ENCODE data around the gene ODF2. TPM values are rescaled to one million over a fixed set of nuclear protein-coding genes. Genes with fewer than 3 reads are reported as not detected.

The ODF2 gene
- polyA plus RNA-seq, 1 of the 3 experiments (the other 2 are of a cell fraction), result 35.7 TPM

- H3K36me3 ChIP-seq (replicated peaks in 1 of 2; ENCODE audit: control insufficient read depth in 1 of 2, insufficient read depth in 2 of 2, low read length in 1 of 2), result peaks cover 23 to 24% of the 10 kb centered on the region in 2 experiments
- no peak for DNase-seq
- H3K9ac ChIP-seq, result no peak overlapping the region
- no peak overlapping the region for H3K27ac ChIP-seq (ENCODE audit: low read depth in 2 of 2, low read length in 1 of 2)
- H4K20me1 ChIP-seq (ENCODE audit: insufficient read depth), result no peaks in the 10 kb centered on the region
- H3F3A ChIP-seq (replicated peaks; ENCODE audit: insufficient read depth), result peaks cover 3% of the 10 kb centered on the region
- H3K4me3 ChIP-seq (ENCODE audit: low read depth in 2 of 2, low read length in 1 of 2), result no peak overlapping the region
- H3K4me2 ChIP-seq, result no peak overlapping the region
- H3K4me1 ChIP-seq (ENCODE audit: control insufficient read depth in 1 of 2, insufficient read depth in 2 of 2, low read depth in 1 of 2, low read length in 1 of 2), result no peaks in the 10 kb centered on the region
- no peak overlapping the region for H2AFZ ChIP-seq (ENCODE audit: low read depth)
- no peaks in the 10 kb centered on the region for H3K9me3 ChIP-seq
- ChIA-PET CTCF (no interaction called here), POLR2A (no interaction called here)
- H3K27me3 ChIP-seq (ENCODE audit: insufficient read depth), result no peaks in the 10 kb centered on the region
- WGBS (ENCODE audit: low lambda C conversion rate), result 97% methylated on average over 7 of the region's 7 CpGs
- no peaks in the 10 kb centered on the region for H3K79me2 ChIP-seq (ENCODE audit: insufficient read depth)
- TF ChIP-seq TAF1 (IDR thresholded peaks at IDR 0.05; ENCODE audit: borderline replicate concordance, low read depth, low read length), result no peak
- TF ChIP-seq, protein P1, sequence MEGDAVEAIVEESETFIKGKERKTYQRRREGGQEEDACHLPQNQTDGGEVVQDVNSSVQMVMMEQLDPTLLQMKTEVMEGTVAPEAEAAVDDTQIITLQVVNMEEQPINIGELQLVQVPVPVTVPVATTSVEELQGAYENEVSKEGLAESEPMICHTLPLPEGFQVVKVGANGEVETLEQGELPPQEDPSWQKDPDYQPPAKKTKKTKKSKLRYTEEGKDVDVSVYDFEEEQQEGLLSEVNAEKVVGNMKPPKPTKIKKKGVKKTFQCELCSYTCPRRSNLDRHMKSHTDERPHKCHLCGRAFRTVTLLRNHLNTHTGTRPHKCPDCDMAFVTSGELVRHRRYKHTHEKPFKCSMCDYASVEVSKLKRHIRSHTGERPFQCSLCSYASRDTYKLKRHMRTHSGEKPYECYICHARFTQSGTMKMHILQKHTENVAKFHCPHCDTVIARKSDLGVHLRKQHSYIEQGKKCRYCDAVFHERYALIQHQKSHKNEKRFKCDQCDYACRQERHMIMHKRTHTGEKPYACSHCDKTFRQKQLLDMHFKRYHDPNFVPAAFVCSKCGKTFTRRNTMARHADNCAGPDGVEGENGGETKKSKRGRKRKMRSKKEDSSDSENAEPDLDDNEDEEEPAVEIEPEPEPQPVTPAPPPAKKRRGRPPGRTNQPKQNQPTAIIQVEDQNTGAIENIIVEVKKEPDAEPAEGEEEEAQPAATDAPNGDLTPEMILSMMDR (IDR thresholded peaks at IDR 0.05), result no peak
- no peaks in the 10 kb centered on the region for H3K9me2 ChIP-seq
These were observed 20.1 kb downstream of the ODF2 start for GRCh38 chr9:128475867-128476266.

GRCh38 chr9:128479262-128479661 is 23.5 kb downstream of the ODF2 start:
- peaks cover 3% of the 10 kb centered on the region for H3F3A ChIP-seq (replicated peaks; ENCODE audit: insufficient read depth)
- no peak for DNase-seq
- H3K27ac ChIP-seq (ENCODE audit: low read depth in 2 of 2, low read length in 1 of 2), result no peak overlapping the region
- POLR2A ChIA-PET, result no interaction called here
- no peak overlapping the region for H3K4me2 ChIP-seq
- H3K79me2 ChIP-seq (ENCODE audit: insufficient read depth), result no peaks in the 10 kb centered on the region
- no peaks in the 10 kb centered on the region for H3K9me2 ChIP-seq
- no peaks in the 10 kb centered on the region for H3K9me3 ChIP-seq
- no peaks in the 10 kb centered on the region for H3K4me1 ChIP-seq (ENCODE audit: control insufficient read depth in 1 of 2, insufficient read depth in 2 of 2, low read depth in 1 of 2, low read length in 1 of 2)
- no peaks in the 10 kb centered on the region for H4K20me1 ChIP-seq (ENCODE audit: insufficient read depth)
- no peak overlapping the region for H2AFZ ChIP-seq (ENCODE audit: low read depth)
- CTCF ChIA-PET, result no interaction called here
- H3K4me3 ChIP-seq (ENCODE audit: low read depth in 2 of 2, low read length in 1 of 2), result no peak overlapping the region
- WGBS (ENCODE audit: low lambda C conversion rate), result 92% methylated on average over 1 of the region's 1 CpG
- no peak overlapping the region for H3K9ac ChIP-seq
- TF ChIP-seq CHD2 (IDR thresholded peaks at IDR 0.05; ENCODE audit: low read length, partially characterized antibody) (no peak), MAX (IDR thresholded peaks at IDR 0.05; ENCODE audit: low read depth) (no peak)
- TF ChIP-seq, protein P2, sequence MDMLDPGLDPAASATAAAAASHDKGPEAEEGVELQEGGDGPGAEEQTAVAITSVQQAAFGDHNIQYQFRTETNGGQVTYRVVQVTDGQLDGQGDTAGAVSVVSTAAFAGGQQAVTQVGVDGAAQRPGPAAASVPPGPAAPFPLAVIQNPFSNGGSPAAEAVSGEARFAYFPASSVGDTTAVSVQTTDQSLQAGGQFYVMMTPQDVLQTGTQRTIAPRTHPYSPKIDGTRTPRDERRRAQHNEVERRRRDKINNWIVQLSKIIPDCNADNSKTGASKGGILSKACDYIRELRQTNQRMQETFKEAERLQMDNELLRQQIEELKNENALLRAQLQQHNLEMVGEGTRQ (IDR thresholded peaks at IDR 0.05; ENCODE audit: borderline replicate concordance, low read depth, low read length), result no peak
- TF ChIP-seq, protein P3, sequence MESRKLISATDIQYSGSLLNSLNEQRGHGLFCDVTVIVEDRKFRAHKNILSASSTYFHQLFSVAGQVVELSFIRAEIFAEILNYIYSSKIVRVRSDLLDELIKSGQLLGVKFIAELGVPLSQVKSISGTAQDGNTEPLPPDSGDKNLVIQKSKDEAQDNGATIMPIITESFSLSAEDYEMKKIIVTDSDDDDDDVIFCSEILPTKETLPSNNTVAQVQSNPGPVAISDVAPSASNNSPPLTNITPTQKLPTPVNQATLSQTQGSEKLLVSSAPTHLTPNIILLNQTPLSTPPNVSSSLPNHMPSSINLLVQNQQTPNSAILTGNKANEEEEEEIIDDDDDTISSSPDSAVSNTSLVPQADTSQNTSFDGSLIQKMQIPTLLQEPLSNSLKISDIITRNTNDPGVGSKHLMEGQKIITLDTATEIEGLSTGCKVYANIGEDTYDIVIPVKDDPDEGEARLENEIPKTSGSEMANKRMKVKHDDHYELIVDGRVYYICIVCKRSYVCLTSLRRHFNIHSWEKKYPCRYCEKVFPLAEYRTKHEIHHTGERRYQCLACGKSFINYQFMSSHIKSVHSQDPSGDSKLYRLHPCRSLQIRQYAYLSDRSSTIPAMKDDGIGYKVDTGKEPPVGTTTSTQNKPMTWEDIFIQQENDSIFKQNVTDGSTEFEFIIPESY (IDR thresholded peaks at IDR 0.05; ENCODE audit: borderline replicate concordance, low read depth), result no peak
- H3K27me3 ChIP-seq (ENCODE audit: insufficient read depth), result no peaks in the 10 kb centered on the region
- H3K36me3 ChIP-seq (replicated peaks in 1 of 2; ENCODE audit: control insufficient read depth in 1 of 2, insufficient read depth in 2 of 2, low read length in 1 of 2), result peaks cover 34 to 49% of the 10 kb centered on the region in 2 experiments
